WTC11 (cell line): ENCODE data around the gene DNAH1. TPM values are rescaled to one million over a fixed set of nuclear protein-coding genes. Genes with fewer than 3 reads are reported as not detected.

Experiments used
- ATAC-seq: fragments of 200-7000 bp; cut with Tn5 transposase; 2 replicates; pipeline ENCODE4 v1.10.0; 2021; ENCODE audit warnings: mild to moderate bottlenecking, moderate library complexity
- CTCF ChIA-PET: fragments of 300-600 bp; sonication (Branson Sonifier 250); formaldehyde crosslinking; loops from one replicate; lab custom pipeline; 2021; ENCODE audit warnings: antibody characterized with exemption; lab: Charles Lee
- POLR2A ChIA-PET: fragments of 350-600 bp; sonication (Branson Sonifier 250); formaldehyde crosslinking; loops from one replicate; lab custom pipeline; 2021; ENCODE audit warnings: antibody characterized with exemption; lab: Charles Lee
- DNase-seq: peaks from one replicate; pipeline ENCODE4 v3.0.0; 2021; ENCODE audit warnings: low spot score
- H3K27ac Mint-ChIP-seq: 2 replicates; pipeline ENCODE4 v1.8.0; 2021; ENCODE audit warnings: mixed read lengths
- H3K27me3 Mint-ChIP-seq: 2 replicates; pipeline ENCODE4 v1.8.0; 2021; ENCODE audit warnings: low read depth, mild to moderate bottlenecking, moderate library complexity, mixed read lengths
- H3K36me3 Mint-ChIP-seq: 2 replicates; pipeline ENCODE4 v1.8.0; 2021; ENCODE audit warnings: mixed read lengths
- H3K4me1 Mint-ChIP-seq: 2 replicates; pipeline ENCODE4 v1.8.0; 2022; ENCODE audit warnings: mixed read lengths
- H3K4me3 Mint-ChIP-seq: 2 replicates; pipeline ENCODE4 v1.8.0; 2021; ENCODE audit warnings: mild to moderate bottlenecking, moderate library complexity, mixed read lengths
- H3K9me3 Mint-ChIP-seq: 2 replicates; pipeline ENCODE4 v1.8.0; 2021; ENCODE audit warnings: mixed read lengths
- ATF1 ChIP-seq: sonication (generic); formaldehyde crosslinking; IDR thresholded peaks from 2 replicates; pipeline ENCODE4 v1.8.1; 2023; ENCODE audit warnings: mild to moderate bottlenecking, moderate library complexity, missing genetic modification reagents
- CREB1 ChIP-seq: sonication (generic); formaldehyde crosslinking; IDR thresholded peaks from 2 replicates; pipeline ENCODE4 v1.8.0; 2023; ENCODE audit warnings: mild to moderate bottlenecking, missing genetic modification reagents
- CREM ChIP-seq: sonication (generic); formaldehyde crosslinking; IDR thresholded peaks from 2 replicates; pipeline ENCODE4 v1.8.1; 2022; ENCODE audit warnings: mild to moderate bottlenecking, missing genetic modification reagents, moderate library complexity
- ELF4 ChIP-seq: sonication (generic); formaldehyde crosslinking; IDR thresholded peaks from 2 replicates; pipeline ENCODE4 v1.8.1; 2022; ENCODE audit warnings: low read depth, mild to moderate bottlenecking, moderate library complexity, missing genetic modification reagents
- FOXJ3 ChIP-seq: sonication (generic); formaldehyde crosslinking; IDR thresholded peaks from 2 replicates; pipeline ENCODE4 v1.9.0; 2021; ENCODE audit warnings: missing genetic modification reagents, mild to moderate bottlenecking, borderline replicate concordance
- GABPB1 ChIP-seq: sonication (generic); formaldehyde crosslinking; IDR thresholded peaks from 2 replicates; pipeline ENCODE4 v1.8.1; 2023; ENCODE audit warnings: mild to moderate bottlenecking, missing genetic modification reagents
- NR1H2 ChIP-seq: sonication (generic); formaldehyde crosslinking; IDR thresholded peaks from 2 replicates; pipeline ENCODE4 v1.9.0; 2021; ENCODE audit warnings: mild to moderate bottlenecking, moderate library complexity, missing genetic modification reagents
- PRRX2 ChIP-seq: fragments of 250-450 bp; sonication (Bioruptor Pico); IDR thresholded peaks from 2 replicates; pipeline ENCODE4 v1.8.0; 2021; ENCODE audit warnings: mild to moderate bottlenecking
- RORB ChIP-seq: fragments of 250-450 bp; sonication (Bioruptor Pico); IDR thresholded peaks from 2 replicates; pipeline ENCODE4 v1.9.0; 2021; ENCODE audit warnings: mild to moderate bottlenecking
- SOX15 ChIP-seq: fragments of 250-450 bp; sonication (Bioruptor Pico); IDR thresholded peaks from 2 replicates; pipeline ENCODE4 v1.9.0; 2021; ENCODE audit warnings: mild to moderate bottlenecking
- TEAD4 ChIP-seq: sonication (generic); formaldehyde crosslinking; IDR thresholded peaks from 2 replicates; pipeline ENCODE4 v1.8.0; 2022; ENCODE audit warnings: mild to moderate bottlenecking, missing genetic modification reagents
- ZNF121 ChIP-seq: sonication (generic); formaldehyde crosslinking; IDR thresholded peaks from 2 replicates; pipeline ENCODE4 v1.8.0; 2023; ENCODE audit warnings: missing genetic modification reagents
- ZNF219 ChIP-seq: sonication (generic); formaldehyde crosslinking; IDR thresholded peaks from 2 replicates; pipeline ENCODE4 v1.8.0; 2023; ENCODE audit warnings: missing genetic modification reagents, mild to moderate bottlenecking, borderline replicate concordance
- ZNF671 ChIP-seq: fragments of 250-450 bp; sonication (Bioruptor Pico); IDR thresholded peaks from 2 replicates; pipeline ENCODE4 v1.8.0; 2021; ENCODE audit warnings: mild to moderate bottlenecking
- total RNA-seq: library from RNA; stranded (reverse); gene quantifications from 3 replicates; pipeline ENCODE4 v1.2.3, GENCODE V29; 2021
- TF ChIP-seq, protein P1 (sequence below): fragments of 250-450 bp; sonication (Bioruptor Pico); conservative IDR thresholded peaks from 2 replicates; pipeline ENCODE4 v1.9.0; 2021; ENCODE audit warnings: mild to moderate bottlenecking
- TF ChIP-seq, protein P2 (sequence below): fragments of 200-600 bp; IDR thresholded peaks from 2 replicates; pipeline ENCODE4 v1.8.0; 2022; ENCODE audit warnings: antibody characterized with exemption
- TF ChIP-seq, protein P3 (sequence below): sonication (generic); formaldehyde crosslinking; IDR thresholded peaks from 2 replicates; pipeline ENCODE4 v1.8.0; 2022; ENCODE audit warnings: mild to moderate bottlenecking, missing genetic modification reagents
- TF ChIP-seq, protein P4 (sequence below): fragments of 250-450 bp; sonication (Bioruptor Pico); IDR thresholded peaks from 2 replicates; pipeline ENCODE4 v1.9.0; 2021; ENCODE audit warnings: mild to moderate bottlenecking, borderline replicate concordance

The DNAH1 gene
- total RNA-seq, 1 experiment from 2014 or later: 1.5 TPM

DNA sequence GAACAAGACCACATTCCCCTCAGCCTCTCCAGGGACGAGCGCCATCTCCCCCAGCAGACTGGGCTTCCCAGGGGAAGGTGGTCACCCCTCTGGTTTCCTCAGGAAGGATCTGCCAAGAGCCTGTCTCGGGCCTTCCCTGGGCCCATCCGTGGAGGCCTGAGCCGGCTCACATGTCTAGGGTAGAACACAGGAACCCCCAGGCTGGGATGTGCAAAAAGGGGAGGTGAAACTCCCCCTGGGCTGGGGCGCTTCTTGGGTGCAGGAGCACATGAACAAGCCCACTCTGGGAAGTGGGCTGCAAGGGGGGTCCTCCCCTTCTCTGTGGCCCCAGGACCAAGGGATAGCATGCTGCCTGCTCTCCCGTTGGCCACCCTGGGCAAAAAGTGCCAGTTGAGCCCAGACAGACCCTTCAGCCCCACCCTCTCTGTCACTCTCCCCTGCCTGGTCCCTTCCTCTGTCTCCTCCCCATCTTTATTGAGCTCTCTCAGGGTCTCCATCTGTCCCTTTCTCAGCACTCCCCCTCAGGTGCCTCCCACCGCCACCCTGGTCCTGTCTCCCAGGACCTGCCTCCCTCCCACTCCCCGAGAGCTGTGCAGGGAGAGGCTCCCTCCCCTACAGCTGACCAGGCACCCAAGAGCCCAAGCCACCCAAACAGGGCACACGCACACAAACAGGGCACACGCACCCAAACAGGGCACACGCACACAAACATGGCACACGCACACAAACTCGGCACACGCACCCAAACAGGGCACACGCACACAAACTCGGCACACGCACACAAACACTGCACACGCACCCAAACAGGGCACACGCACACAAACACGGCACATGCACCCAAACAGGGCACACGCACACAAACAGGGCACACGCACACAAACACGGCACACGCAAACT lies 127.9 kb downstream of the DNAH1 start:
- peaks cover 7% of the 10 kb centered on the region; the same call in 1 of the 2 replicates for H3K4me1 Mint-ChIP-seq
- H3K4me3 Mint-ChIP-seq: peak overlapping the region; percentile 16; the same call in 1 of the 2 replicates
- ATAC-seq (no peak), DNase-seq (no peak)
- no peaks in the 10 kb centered on the region for H3K36me3 Mint-ChIP-seq
- ChIA-PET CTCF (interaction anchor here (1.0 to 7.4 kb wide), 7 partner anchors 12 to 377 kb away, joined by 3 to 82 read pairs (median 3); no protein-coding TSS in a partner anchor), POLR2A (no interaction called here)
- H3K27ac Mint-ChIP-seq: 0 out of 2 replicates have a peak overlapping the region, but pooled peaks have one; percentile 49
- TF ChIP-seq RORB (CRISPR knock-in tag) (no peak), FOXJ3 (no peak), CREB1 (CRISPR knock-in tag) (no peak), ZNF671 (CRISPR knock-in tag) (no peak), ELF4 (CRISPR knock-in tag) (no peak), GABPB1 (CRISPR knock-in tag) (no peak), ZNF121 (CRISPR knock-in tag) (no peak; the same call in 1 of the 2 replicates), ZNF219 (CRISPR knock-in tag) (no peak), SOX15 (CRISPR knock-in tag) (no peak), NR1H2 (CRISPR knock-in tag) (no peak), TEAD4 (no peak), PRRX2 (CRISPR knock-in tag) (no peak), CREM (CRISPR knock-in tag) (no peak), ATF1 (CRISPR knock-in tag) (no peak)
- TF ChIP-seq, protein P1, sequence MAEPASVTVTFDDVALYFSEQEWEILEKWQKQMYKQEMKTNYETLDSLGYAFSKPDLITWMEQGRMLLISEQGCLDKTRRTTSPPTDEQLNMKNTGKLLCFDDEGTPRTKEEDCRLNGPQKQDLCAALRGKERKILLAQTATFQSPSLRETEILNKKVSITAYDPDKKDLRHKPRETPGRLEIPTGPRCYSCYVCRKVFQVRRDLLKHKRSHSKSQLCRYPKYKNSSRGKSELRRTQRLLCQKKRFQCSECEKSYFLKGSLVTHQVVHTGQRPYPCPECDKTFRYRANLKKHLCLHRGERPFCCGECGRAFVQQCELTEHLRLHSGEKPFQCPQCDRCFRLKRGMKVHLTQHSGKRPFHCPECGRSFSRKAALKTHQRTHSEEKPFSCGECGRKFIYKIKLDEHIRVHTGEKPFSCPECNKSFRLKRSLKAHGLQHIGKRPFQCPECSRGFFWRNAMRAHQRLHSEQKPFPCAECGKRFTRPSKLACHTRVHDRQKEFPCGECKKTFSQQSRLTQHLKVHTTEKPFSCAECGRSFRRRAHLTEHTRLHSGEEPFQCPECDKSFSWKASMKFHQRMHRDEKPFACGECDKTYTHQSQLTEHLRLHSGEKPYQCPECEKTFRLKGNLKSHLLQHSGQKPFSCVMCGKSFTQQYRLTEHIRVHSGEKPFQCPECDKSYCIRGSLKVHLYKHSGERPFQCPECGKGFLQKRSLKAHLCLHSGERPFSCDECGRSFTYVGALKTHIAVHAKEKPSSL (CRISPR knock-in tag): no peak
- TF ChIP-seq, protein P2, sequence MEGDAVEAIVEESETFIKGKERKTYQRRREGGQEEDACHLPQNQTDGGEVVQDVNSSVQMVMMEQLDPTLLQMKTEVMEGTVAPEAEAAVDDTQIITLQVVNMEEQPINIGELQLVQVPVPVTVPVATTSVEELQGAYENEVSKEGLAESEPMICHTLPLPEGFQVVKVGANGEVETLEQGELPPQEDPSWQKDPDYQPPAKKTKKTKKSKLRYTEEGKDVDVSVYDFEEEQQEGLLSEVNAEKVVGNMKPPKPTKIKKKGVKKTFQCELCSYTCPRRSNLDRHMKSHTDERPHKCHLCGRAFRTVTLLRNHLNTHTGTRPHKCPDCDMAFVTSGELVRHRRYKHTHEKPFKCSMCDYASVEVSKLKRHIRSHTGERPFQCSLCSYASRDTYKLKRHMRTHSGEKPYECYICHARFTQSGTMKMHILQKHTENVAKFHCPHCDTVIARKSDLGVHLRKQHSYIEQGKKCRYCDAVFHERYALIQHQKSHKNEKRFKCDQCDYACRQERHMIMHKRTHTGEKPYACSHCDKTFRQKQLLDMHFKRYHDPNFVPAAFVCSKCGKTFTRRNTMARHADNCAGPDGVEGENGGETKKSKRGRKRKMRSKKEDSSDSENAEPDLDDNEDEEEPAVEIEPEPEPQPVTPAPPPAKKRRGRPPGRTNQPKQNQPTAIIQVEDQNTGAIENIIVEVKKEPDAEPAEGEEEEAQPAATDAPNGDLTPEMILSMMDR: no peak
- TF ChIP-seq, protein P3, sequence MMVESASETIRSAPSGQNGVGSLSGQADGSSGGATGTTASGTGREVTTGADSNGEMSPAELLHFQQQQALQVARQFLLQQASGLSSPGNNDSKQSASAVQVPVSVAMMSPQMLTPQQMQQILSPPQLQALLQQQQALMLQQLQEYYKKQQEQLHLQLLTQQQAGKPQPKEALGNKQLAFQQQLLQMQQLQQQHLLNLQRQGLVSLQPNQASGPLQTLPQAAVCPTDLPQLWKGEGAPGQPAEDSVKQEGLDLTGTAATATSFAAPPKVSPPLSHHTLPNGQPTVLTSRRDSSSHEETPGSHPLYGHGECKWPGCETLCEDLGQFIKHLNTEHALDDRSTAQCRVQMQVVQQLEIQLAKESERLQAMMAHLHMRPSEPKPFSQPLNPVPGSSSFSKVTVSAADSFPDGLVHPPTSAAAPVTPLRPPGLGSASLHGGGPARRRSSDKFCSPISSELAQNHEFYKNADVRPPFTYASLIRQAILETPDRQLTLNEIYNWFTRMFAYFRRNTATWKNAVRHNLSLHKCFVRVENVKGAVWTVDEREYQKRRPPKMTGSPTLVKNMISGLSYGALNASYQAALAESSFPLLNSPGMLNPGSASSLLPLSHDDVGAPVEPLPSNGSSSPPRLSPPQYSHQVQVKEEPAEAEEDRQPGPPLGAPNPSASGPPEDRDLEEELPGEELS: no peak
- TF ChIP-seq, protein P4, sequence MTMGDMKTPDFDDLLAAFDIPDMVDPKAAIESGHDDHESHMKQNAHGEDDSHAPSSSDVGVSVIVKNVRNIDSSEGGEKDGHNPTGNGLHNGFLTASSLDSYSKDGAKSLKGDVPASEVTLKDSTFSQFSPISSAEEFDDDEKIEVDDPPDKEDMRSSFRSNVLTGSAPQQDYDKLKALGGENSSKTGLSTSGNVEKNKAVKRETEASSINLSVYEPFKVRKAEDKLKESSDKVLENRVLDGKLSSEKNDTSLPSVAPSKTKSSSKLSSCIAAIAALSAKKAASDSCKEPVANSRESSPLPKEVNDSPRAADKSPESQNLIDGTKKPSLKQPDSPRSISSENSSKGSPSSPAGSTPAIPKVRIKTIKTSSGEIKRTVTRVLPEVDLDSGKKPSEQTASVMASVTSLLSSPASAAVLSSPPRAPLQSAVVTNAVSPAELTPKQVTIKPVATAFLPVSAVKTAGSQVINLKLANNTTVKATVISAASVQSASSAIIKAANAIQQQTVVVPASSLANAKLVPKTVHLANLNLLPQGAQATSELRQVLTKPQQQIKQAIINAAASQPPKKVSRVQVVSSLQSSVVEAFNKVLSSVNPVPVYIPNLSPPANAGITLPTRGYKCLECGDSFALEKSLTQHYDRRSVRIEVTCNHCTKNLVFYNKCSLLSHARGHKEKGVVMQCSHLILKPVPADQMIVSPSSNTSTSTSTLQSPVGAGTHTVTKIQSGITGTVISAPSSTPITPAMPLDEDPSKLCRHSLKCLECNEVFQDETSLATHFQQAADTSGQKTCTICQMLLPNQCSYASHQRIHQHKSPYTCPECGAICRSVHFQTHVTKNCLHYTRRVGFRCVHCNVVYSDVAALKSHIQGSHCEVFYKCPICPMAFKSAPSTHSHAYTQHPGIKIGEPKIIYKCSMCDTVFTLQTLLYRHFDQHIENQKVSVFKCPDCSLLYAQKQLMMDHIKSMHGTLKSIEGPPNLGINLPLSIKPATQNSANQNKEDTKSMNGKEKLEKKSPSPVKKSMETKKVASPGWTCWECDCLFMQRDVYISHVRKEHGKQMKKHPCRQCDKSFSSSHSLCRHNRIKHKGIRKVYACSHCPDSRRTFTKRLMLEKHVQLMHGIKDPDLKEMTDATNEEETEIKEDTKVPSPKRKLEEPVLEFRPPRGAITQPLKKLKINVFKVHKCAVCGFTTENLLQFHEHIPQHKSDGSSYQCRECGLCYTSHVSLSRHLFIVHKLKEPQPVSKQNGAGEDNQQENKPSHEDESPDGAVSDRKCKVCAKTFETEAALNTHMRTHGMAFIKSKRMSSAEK: no peak
- H3K27me3 Mint-ChIP-seq: no peaks in the 10 kb centered on the region; the same call in 1 of the 2 replicates
- no peaks in the 10 kb centered on the region for H3K9me3 Mint-ChIP-seq
